ENCODE data around the gene ZBED1.
"Not testable (repeated sequence)": the region's sequence is repeated elsewhere in the genome, so short reads cannot be mapped to it uniquely, and the experiment has no call there.

Gene ZBED1

GRCh38 chrX:2457289-2458133 lies 43.3 kb downstream of the ZBED1 start:
- DNase-seq: no peak

- not testable (repeated sequence) for DNase-seq
Measured at GRCh38 chrX:2456091-2456490, 44.7 kb downstream of the ZBED1 start.

GRCh38 chrX:2454620-2455019 lies 46.2 kb downstream of the ZBED1 start:
- DNase-seq: not testable (repeated sequence)

- no peak for DNase-seq
Measured at GRCh38 chrX:2452799-2453198, 48.0 kb downstream of the ZBED1 start.

- no peak for DNase-seq
Measured at GRCh38 chrX:2452317-2452784, 48.4 kb downstream of the ZBED1 start.

GRCh38 chrX:2451501-2452316 lies 49.1 kb downstream of the ZBED1 start:
- no peak for DNase-seq

GRCh38 chrX:2450681-2451080 lies 50.1 kb downstream of the ZBED1 start:
- no peak for DNase-seq

GRCh38 chrX:2449135-2449886 lies 51.5 kb downstream of the ZBED1 start:
- no peak for DNase-seq

GRCh38 chrX:2447484-2447883 lies 53.3 kb downstream of the ZBED1 start:
- DNase-seq: no peak

- DNase-seq: no peak
Measured at GRCh38 chrX:2446815-2447214, 54.0 kb downstream of the ZBED1 start.

GRCh38 chrX:2445662-2446623 lies 54.8 kb downstream of the ZBED1 start:
- DNase-seq: no peak

GRCh38 chrX:2442694-2443093 lies 58.1 kb downstream of the ZBED1 start:
- no peak for DNase-seq

GRCh38 chrX:2441466-2441865 lies 59.3 kb downstream of the ZBED1 start:
- no peak for DNase-seq

- DNase-seq: no peak
Measured at GRCh38 chrX:2439613-2440012, 61.2 kb downstream of the ZBED1 start.
